ENCODE data around the gene GRAMD1B.

Gene GRAMD1B

DNA sequence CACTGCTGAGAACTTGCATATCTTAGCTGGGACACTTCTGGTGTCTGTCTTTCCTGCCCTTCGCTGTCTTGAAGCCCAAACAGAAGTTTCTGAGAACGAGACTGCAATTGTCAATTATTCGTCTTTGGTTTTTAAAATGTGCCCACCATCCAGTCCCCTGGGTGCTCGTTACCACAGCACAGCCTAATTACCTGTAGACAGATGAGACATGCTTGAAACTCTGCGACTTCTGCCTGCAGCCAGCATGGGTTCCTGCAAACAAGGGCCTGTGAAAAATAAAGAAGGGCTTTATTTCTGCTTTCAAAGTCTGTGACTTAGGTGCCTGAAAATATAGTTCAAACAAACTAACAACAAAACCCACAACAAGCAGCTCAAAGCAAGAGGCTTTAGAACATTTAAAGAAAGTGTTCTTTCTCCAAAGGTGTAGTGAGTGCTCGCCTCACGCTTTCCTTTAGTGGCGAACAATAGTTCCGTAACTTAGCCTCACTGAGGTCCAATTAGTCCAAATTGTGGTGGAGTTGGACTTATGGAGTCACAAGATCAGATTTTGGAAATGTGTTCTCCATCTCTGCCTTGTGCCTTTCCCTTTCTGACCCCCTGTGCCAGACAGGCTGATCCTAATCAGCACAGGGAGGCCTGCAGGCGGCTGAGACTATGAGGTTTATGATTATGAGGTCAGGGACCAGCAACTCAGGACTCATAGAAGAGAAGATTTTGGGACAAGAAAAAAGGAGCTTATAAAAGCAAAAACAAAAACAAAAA is 20.4 kb upstream of the GRAMD1B start:
- no peak for DNase-seq (ENCODE audit: low read depth)

DNA sequence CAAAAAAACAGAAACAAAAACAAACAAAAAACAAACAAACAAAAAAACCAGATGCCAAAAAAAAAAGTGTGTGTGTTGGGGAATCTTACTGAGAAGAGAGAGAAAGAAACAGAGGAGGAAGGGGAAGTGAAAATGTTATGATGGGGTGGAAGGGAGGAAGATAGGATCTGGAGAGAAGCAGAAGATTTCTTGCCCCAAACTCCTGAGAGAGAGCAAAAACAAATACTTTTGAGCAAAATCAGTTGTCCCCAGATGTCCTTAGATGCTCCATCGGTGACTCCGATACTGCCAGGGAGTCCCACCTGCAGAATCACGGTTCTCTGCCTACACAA is 19.9 kb upstream of the GRAMD1B start:
- DNase-seq (ENCODE audit: low read depth) = no peak

DNA sequence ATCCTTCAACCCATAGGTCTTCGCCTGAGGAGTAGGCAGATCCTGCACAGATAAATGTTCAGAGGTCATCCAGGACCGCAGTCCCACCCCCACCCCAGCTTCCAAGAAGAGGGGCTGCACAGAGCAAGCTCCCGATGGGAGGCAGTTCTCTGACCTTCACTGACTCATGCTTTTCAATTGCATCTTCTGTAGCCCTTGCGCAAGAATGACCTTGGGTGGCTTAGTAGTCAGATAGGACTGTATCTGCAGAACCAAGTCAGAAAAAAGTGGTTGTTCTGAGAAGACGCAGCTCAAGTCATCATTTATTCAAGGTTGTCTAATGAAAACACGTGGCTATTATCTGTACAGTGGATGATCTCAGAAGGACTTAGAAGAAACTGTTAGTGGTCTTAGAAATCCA is 16.4 kb upstream of the GRAMD1B start:
- peak; percentile 40 for DNase-seq (ENCODE audit: low read depth)

DNA sequence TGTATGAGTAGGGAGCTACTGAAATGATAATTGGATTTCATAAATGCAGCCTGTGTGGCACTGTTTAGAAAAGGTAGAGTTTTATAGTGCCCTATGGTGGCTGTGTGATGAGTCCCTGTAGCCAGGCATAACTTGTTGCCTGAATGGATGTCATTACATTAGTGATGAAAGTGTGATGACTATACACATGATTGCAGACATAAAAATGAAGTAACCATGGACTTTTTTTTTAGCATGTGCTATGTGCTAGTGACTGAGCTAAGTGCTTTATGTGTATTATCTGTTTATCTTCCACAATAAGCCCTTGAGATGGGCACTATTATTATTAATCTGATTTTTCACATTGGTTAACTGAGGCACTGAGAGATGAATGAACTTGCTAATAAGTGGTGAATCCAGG is 13.5 kb upstream of the GRAMD1B start:
- no peak for DNase-seq (ENCODE audit: low read depth)

- no peak for DNase-seq (ENCODE audit: low read depth)
Observed at GRCh38 chr11:123418351-123419114, 11.5 kb upstream of the GRAMD1B start.

DNA sequence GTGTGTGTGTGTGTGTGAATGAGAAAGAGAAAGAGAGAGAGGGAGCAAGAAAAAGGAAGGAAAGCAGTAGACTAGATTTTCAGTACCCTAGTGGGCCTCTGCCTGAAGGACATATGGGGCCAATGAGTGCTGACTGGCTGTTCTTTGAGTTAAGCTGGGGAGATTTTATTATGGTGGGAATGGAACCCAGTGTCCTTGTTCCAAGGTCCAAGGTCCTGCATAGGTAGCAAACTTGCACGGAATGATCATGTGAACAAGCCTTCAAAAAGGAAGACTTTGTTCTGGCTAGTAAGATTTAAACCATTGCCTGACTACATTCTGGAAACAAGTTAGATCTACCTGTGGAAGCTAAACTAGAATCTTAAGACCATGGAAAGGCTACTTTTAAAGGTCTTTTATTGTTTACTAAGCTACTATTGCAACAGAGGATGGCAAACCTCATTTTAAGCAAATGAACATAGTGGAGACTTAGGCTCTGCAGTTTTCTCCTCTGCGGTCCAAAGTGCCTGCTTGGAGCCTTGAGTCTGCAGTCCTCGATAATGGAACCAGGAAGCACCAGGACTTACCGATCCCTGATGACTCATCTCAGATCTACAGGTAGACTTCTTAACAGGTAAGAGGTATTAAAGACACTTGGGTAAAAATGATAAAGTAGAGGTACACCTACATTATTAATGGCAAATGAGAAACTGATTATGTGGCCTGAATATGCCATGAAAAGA is 10.2 kb upstream of the GRAMD1B start:
- DNase-seq (ENCODE audit: low read depth) = no peak

DNA sequence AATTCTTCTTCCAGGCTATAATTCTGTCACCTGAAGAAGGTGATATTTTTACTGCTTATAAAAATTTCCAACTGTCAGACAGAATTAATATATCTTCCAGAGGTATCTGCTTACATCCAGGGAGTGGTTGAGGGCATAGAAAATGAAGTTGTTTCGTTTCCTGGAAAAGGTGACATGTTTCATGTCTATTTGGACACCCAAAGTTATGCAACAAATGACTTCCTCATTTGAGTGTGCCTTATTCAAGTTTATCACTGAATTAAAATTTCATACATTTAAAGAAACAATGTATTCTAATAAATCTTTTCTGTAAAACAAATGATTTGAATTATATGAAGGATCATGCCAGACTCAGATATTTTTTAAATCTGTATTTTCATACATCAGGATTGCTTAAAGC is 8.5 kb upstream of the GRAMD1B start:
- DNase-seq (ENCODE audit: low read depth) = no peak

DNA sequence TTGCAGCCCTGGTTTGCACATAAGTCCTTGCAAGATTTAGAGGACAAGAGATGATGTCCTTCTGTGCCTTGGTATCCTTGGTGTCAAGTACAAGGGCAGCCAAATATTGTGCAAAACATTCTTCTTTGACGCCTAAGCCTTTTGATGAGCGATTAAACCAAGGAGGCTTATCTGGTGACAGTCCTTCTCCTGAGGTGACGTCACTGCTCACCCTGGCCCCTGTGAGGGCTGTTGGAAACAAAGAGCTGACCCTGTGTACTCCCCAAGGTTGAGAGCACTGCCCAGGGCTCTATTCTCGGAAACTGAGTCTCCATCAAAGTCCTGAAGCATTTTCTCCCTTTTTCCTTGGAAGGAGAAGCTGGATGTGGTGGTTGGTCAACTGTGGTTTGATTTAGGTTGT is 4.7 kb upstream of the GRAMD1B start:
- no peak for DNase-seq (ENCODE audit: low read depth)

DNA sequence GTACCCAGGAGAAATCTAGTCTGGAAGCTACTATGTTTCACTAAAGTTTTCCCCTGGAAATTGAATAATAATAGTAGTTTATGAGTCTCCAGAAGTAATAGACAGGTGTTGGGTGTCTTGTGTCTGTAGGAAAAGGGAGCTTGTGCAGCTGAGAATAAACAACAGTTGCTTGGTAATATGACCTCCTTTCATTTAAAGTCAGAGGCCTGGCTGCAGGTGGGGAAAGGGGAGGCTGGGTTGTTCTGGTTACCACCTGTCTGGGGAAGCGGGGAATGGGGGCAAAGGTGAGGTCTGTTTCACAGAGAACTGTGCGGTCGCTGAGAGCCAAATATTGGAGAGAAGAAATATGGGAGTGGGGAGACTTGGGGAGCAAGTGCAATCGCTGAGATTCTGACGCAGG is 3.3 kb upstream of the GRAMD1B start:
- DNase-seq (ENCODE audit: low read depth) = no peak

DNA sequence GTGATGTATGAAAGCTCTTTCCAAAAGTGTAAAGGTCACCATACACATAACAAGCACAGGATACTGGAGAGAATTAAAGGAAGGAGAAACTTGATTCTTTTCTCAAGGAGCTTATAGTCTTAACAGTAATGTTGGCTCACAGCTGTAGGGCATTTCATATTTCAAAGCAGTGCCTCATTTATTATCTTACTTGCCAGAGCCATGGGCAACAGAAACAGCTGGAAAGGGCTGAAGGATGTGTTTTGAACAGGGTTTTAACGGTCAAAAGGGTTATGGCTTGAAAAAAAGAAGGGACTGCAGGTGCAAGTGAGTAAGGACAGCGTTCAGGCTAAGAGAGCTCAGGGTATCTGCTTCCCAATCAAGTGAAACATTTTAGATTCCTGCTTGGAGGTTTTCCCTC is 2.7 kb upstream of the GRAMD1B start:
- no peak for DNase-seq (ENCODE audit: low read depth)

DNA sequence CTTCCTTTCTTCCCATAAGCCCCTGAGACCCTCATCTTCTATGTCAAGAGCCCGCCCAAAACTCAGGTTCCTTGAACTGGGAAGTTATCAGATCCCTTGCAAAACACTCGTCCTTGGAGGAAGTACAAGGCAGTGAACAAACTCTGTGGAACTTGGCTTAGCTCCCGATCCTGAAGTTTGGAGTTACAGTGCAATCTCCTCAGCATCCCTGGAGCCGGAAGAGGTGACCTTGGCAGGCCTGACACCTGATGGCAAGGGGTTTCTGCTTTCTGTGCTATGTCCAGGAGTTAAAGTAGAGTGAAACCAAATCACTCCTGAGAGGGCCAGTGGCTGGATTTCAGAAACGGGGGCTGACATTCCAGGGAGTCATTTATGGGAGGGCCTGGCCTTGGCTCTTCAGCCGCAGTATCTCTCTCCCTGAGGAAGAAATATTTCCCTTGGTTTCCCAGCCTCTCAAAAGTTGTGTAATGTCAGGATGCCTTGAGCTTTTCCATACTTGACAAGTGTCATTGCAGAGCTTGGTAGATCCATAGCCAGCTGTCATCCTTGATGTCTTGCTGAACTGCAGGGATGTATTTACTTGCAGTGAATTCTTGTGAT is 1.9 kb upstream of the GRAMD1B start:
- no peak for DNase-seq (ENCODE audit: low read depth)

- peak; percentile 74 for DNase-seq (ENCODE audit: low read depth)
Observed at GRCh38 chr11:123429336-123429735, 733 bp upstream of the GRAMD1B start.

DNA sequence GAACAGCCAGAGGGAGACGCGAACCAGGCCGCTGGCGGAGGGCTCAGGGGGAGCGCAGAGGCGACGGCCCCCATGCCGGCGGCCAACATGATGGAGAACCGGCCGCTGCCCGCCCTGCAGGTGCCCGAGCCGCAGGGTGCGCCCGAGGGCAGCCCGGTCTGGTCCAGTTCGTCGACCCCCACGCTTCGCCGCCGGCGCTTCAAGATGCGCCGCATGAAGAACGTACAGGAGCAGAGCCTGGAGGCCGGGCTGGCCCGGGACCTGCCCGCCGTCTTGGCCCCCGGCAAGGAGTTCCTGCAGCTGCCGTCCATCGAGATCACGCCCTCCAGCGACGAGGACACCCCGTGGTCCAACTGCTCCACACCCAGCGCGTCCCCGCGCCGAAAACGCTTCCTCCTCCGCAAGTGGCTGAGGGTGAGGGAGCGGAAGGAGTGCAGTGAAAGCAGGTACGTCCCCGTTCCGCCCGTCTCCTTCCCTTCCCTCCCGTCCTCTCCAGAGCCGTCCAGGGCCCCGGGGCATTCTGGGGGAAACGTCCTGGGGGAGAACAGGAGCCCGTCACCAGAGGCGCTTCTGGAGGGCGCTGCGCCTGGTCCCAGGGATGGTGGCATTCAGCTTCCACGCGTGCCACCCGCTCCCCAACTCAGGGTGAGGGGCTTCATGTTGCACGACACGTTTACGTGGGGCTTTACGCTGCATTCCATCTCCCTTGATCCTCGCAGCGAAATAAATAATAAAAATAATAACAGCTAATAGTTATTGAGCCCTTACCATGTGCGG is 840 bp downstream of the GRAMD1B start:
- peak; percentile 45 for DNase-seq (ENCODE audit: low read depth)

GRCh38 chr11:123431619-123432018 is 1.6 kb downstream of the GRAMD1B start:
- DNase-seq (ENCODE audit: low read depth) = peak; percentile 15

DNA sequence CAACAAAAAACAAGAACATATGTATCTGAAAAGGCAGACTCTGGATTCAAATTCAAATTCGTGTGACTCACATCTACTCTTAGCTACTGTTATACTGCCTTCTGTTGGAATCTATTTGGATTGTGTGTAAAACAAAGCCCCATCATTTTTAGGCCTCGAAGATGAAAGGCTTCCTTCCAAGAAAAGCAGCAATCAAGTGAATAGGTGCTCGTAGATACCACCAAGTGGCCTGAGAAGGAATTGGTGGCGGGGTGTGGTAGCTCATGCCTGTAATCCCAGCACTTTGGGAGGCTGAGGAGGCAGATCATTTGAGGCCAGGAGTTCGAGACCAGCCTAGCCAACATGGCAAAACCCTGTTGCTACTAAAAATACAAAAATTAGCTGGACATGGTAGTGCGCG is 4.2 kb downstream of the GRAMD1B start:
- peak; percentile 28 for DNase-seq (ENCODE audit: low read depth)

GRCh38 chr11:123434911-123435310 is 4.8 kb downstream of the GRAMD1B start:
- no peak for DNase-seq (ENCODE audit: low read depth)

GRCh38 chr11:123437236-123437979 is 7.3 kb downstream of the GRAMD1B start:
- no peak for DNase-seq (ENCODE audit: low read depth)

- peak; percentile 10 for DNase-seq (ENCODE audit: low read depth)
Observed at GRCh38 chr11:123438131-123438627, 8.1 kb downstream of the GRAMD1B start.

GRCh38 chr11:123439616-123440015 is 9.5 kb downstream of the GRAMD1B start:
- no peak for DNase-seq (ENCODE audit: low read depth)

DNA sequence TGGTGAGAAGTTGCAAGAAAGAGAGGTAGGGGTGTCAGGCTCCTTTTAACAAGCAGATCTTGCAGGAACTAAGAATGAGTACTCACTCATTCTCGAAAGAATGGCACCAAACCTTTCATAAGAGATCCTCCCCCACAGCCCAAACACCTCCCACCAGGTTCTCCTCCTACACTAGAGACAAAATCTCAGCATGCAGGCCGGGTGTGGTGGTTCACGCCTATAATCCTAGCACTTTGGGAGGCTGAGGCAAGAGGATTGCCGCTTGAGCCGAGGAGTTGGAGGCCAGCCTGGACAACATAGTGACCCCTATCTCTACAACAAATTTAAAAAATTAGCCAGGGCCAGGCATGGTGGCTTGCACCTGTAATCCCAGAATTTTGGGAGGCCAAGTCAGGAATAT is 11.1 kb downstream of the GRAMD1B start:
- no peak for DNase-seq (ENCODE audit: low read depth)

All from iris pigment epithelial cell (primary cell).